Bronchial epithelial cell (primary cell): ENCODE measurements around the gene RPL7A. TPM values are rescaled to one million over a fixed set of nuclear protein-coding genes. Genes with fewer than 3 reads are reported as not detected.

ENCODE experiments used
- DNase-seq: peaks from one replicate; pipeline ENCODE4 v3.0.0-alpha.2; 2010; ENCODE audit warnings: low read depth
- FAIRE-seq: peaks from 2 replicates; lab custom pipeline; 2011; peaks lifted over from hg19 to GRCh38; lab: Jason Lieb, UNC
- H3K27me3 ChIP-seq: 2 replicates; pipeline ENCODE4 v1.5.1; 2011; ENCODE audit warnings: low read length; ENCODE audit not compliant: control insufficient read depth, insufficient read depth
- H3K36me3 ChIP-seq: 2 replicates; pipeline ENCODE4 v1.5.1; 2011; ENCODE audit warnings: low read length; ENCODE audit not compliant: control insufficient read depth, insufficient read depth
- H3K4me3 ChIP-seq: 2 replicates; pipeline ENCODE4 v1.5.1; 2011; ENCODE audit warnings: mild to moderate bottlenecking, low read depth, low read length, control low read depth
- total RNA-seq: library from RNA; depleted of rRNA; stranded (reverse); fragments of >200 nt; gene quantifications from 2 replicates; pipeline ENCODE4 v1.2.1, GENCODE V29; 2014
- TF ChIP-seq, protein P1 (sequence below): IDR thresholded peaks from 2 replicates; pipeline ENCODE4 v1.5.1; 2011; ENCODE audit warnings: mild to moderate bottlenecking, moderate library complexity, low read length, control low read depth, inconsistent platforms; ENCODE audit not compliant: insufficient read depth, severe bottlenecking

Gene RPL7A
- total RNA-seq, 1 donor from 2014 or later: 3,023 TPM

DNA sequence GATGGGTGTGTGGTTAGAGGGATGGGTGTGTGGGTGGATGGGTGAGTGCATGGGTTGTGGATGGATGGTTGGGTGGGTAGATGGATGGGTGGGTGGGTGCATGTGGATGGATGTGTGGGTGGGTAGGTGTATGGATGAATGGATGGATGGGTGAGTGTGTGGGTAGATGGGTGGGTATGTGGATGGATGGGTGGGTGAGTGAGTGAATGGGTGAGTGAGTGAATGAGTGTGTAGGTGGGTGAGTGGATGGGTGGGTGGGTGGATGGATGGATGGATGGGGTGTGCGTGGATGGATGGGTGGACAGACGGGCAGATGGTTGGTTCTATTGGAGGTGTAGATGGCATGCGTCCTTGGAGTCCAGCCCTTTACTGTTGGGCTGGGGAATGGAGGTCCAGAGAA, 45.4 kb downstream of the RPL7A start:
- peaks cover 2% of the 10 kb centered on the region for H3K27me3 ChIP-seq
- H3K36me3 ChIP-seq: no peaks in the 10 kb centered on the region

DNA sequence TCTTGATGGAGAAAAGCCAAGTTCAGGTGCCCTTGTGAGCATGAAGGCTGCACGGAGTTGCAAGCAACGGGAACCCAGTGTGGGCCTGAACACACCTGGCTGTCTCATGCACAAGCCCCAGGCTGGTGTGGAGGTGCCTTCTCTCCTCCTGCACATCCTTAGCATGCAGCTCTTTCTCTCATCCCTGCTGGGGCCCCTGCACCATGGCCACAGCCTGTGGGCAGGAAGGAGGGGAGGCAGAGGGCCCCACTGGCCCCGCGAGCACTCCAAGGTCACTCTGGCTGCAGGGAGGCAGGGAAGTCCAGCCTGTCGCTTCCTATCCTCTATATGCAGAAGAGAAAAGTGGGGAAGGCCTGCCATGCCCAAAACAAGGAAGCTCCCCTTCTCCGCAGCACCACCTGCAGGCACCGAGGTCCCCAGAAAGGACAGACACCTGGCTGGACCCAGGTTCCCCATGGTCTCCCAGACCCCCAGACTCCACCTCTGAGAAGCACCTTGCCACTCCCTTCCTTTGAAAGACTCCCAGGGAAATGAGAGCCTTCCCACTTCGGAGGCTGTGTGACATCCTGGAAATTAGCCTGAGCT, 46.8 kb downstream of the RPL7A start:
- Histone ChIP-seq H3K27me3 (peaks cover 2% of the 10 kb centered on the region), H3K36me3 (no peaks in the 10 kb centered on the region), H3K4me3 (no peak overlapping the region)
- TF ChIP-seq, protein P1, sequence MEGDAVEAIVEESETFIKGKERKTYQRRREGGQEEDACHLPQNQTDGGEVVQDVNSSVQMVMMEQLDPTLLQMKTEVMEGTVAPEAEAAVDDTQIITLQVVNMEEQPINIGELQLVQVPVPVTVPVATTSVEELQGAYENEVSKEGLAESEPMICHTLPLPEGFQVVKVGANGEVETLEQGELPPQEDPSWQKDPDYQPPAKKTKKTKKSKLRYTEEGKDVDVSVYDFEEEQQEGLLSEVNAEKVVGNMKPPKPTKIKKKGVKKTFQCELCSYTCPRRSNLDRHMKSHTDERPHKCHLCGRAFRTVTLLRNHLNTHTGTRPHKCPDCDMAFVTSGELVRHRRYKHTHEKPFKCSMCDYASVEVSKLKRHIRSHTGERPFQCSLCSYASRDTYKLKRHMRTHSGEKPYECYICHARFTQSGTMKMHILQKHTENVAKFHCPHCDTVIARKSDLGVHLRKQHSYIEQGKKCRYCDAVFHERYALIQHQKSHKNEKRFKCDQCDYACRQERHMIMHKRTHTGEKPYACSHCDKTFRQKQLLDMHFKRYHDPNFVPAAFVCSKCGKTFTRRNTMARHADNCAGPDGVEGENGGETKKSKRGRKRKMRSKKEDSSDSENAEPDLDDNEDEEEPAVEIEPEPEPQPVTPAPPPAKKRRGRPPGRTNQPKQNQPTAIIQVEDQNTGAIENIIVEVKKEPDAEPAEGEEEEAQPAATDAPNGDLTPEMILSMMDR: peak; percentile 16
- no peak for DNase-seq
- FAIRE-seq: no peak

More for the DNA sequence above, 45.4 kb downstream of the RPL7A start:
- TF ChIP-seq, protein P1: no peak
- no peak for DNase-seq
- FAIRE-seq: no peak
- no peak overlapping the region for H3K4me3 ChIP-seq

DNA sequence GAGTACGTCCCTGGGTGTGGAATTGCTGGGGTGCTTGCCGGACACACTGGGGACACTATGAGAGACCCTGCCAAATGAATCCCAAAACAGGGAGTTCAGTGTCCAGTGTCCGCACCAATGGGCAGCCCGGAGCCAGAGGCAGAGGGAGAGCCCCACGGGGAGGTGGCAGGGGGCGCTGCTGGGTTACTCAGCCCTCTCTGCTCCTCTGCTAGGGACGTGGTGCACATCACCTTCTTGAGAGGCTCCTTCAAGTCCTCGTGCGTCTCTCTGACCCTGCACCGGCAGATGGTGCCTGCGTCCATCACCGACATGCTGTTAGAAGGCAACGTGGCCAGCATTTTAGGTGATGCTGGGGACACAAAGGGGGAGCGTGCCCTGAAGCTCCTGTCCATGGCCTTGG, 48.9 kb downstream of the RPL7A start:
- FAIRE-seq (no peak), DNase-seq (no peak)
- TF ChIP-seq, protein P1: peak; percentile 52
- Histone ChIP-seq H3K4me3 (no peak overlapping the region), H3K36me3 (no peaks in the 10 kb centered on the region), H3K27me3 (peaks cover 2% of the 10 kb centered on the region)

DNA sequence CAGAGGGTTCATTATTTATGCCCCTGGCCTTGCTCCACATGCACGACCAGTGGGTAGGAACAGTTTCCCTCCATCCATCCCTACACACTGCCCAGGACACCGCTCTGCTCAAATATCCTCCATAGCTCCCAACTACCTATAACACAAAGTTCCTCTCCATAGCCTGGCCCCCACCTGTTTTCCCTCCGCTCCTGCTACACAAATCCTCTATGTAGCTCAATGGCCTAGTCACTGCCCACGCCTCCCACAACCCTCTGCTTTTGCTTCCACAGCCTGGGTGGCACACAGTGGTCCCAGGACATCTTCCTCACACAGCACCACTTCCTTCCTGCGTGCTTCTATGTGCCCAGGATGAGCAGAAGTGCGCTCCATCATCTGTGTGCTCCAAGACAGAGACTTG, 49.4 kb downstream of the RPL7A start:
- H3K27me3 ChIP-seq: peaks cover 2% of the 10 kb centered on the region
- no peak for DNase-seq
- no peak for FAIRE-seq
- TF ChIP-seq, protein P1: no peak
- no peaks in the 10 kb centered on the region for H3K36me3 ChIP-seq
- H3K4me3 ChIP-seq: no peak overlapping the region

DNA sequence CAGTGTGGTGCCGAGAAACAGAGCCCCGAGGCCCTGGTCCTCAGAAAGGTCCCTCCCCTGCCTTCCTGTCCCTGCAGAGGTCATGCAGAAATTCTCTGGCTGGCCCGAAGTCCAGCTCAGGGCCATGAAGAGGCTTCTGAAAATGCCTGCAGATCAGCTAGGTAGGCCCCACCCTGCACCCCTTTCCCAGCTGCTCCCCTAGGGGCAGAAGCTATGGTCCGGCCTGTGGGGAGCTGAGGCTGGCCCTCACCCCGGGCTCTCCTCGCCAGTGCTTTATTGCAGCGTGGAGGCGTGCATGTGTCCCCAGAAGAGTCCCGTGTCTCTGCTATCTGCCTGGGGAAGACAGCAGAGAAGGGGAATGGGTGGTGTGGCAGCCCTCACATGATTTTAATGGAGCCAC, 49.9 kb downstream of the RPL7A start:
- TF ChIP-seq, protein P1: no peak
- no peak for FAIRE-seq
- DNase-seq: no peak
- Histone ChIP-seq H3K4me3 (no peak overlapping the region), H3K27me3 (peaks cover 2% of the 10 kb centered on the region), H3K36me3 (no peaks in the 10 kb centered on the region)

DNA sequence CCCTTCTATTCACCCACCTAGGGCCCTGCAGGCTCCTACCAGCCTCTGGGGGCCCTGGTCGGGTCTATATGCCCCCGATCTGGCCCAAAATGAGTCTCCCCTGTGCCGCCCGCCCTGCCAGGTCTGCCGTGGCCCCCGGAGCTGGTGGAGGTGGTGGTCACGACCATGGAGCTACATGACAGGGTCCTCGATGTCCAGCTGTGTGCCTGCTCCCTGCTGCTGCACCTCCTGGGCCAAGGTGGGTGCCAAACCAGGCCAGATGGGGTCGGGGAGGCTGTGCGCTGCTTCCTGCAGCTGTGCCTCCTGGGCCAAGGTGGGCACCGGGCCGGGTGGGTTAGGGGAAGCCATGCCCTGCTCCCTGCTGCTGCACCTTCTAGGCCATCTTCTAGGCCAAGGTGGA, 52.3 kb downstream of the RPL7A start:
- H3K36me3 ChIP-seq: peaks cover 1% of the 10 kb centered on the region
- TF ChIP-seq, protein P1: no peak
- FAIRE-seq (no peak), DNase-seq (no peak)
- no peaks in the 10 kb centered on the region for H3K27me3 ChIP-seq
- no peak overlapping the region for H3K4me3 ChIP-seq
